HEK293T (cell line): Measurements from ENCODE around the gene TSPAN9.

ENCODE experiments used
- BHLHE40 ChIP-seq: fragments of 450-650 bp; IDR thresholded peaks from 2 replicates; pipeline ENCODE4 v1.6.1; 2016; ENCODE audit warnings: mild to moderate bottlenecking, moderate library complexity, borderline replicate concordance
- ELF4 ChIP-seq: fragments of 450-650 bp; IDR thresholded peaks from 2 replicates; pipeline ENCODE4 v1.6.1; 2017; ENCODE audit warnings: antibody characterized with exemption
- FOXM1 ChIP-seq: fragments of 450-650 bp; IDR thresholded peaks from 2 replicates; pipeline ENCODE4 v1.6.1; 2017; ENCODE audit warnings: mild to moderate bottlenecking, borderline replicate concordance
- L3MBTL2 ChIP-seq: fragments of 450-650 bp; conservative IDR thresholded peaks from 2 replicates; pipeline ENCODE4 v1.6.1; 2016; ENCODE audit warnings: mild to moderate bottlenecking
- NFRKB ChIP-seq: fragments of 450-650 bp; IDR thresholded peaks from 2 replicates; pipeline ENCODE4 v1.6.1; 2016; ENCODE audit warnings: mild to moderate bottlenecking, moderate library complexity

- TF ChIP-seq NFRKB (no peak), FOXM1 (no peak), BHLHE40 (no peak), L3MBTL2 (no peak), ELF4 (no peak)
Measured at GRCh38 chr12:3308609-3309008, 231.4 kb downstream of the TSPAN9 start.
